Stimulated activated naive CD4-positive, alpha-beta T cell treated with Interleukin-2 at 50 U/mL for 16 hours (primary cell): Measurements from ENCODE around the gene PSME4.
"Not testable (repeated sequence)": the region's sequence is repeated elsewhere in the genome, so short reads cannot be mapped to it uniquely, and the experiment has no call there.

Experiments
- DNase-seq: peaks from one replicate; lab custom pipeline; 2025; lab: John Stamatoyannopoulos, UW

The PSME4 gene

GRCh38 chr2:53886406-53887280 is 84.2 kb downstream of the PSME4 start:
- DNase-seq: no peak

- DNase-seq: no peak
Measured at GRCh38 chr2:53884883-53885282, 85.9 kb downstream of the PSME4 start.

DNA sequence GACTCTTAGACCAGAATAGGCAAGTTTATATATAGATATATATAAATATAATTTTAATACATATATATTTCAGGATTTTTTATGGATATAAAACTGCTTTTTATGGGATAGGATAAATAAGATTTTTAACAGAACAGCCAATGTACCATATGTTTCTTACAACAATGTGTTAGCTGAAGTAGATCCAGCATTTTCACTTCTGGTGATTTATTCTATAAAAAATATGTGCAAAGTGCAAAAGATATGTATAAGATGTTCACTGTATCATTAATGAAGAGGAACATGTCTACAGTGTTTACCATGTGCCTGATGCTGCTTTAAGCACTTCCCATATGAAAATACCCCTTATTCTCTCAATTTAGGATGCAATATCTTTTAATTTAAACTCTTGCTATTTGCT is 88.8 kb downstream of the PSME4 start:
- no peak for DNase-seq

DNA sequence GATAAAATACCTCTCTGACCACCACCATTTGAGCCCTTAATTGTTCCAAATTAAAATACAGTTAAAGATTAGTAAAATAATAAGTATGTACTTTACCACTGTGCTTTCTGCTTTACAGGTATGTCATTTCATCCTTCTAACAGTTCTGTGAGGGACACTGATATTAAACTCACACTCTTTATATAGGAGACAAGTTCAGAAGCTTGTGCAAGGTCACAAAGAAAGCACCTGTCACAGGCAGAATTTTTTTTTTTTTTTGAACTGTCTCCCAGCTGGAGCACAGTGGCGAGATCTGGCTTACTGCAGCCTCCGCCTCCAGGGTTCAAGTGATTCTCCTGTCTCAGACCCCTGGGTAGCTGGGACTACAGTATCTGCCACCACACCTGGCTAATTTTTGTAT is 89.4 kb downstream of the PSME4 start:
- DNase-seq: no peak

DNA sequence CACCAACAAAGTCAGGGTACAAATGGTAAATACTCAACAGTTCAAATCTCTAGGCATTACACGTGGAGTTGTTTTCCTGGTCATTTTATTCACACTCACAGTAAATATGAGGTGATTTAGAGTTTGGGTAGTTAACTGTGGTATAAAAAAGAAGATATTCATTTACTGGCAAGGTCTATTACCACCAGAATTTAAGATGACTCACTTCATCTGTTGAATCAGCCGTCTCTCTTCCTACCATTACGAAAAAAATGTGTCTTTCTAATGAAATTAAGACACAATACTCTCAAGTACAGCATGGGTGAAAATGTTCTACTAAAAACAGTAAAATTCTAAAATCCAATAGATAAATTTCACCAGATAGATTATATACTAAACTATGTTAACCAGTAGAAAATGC is 90.0 kb downstream of the PSME4 start:
- no peak for DNase-seq

GRCh38 chr2:53877556-53877955 is 93.2 kb downstream of the PSME4 start:
- DNase-seq: no peak

DNA sequence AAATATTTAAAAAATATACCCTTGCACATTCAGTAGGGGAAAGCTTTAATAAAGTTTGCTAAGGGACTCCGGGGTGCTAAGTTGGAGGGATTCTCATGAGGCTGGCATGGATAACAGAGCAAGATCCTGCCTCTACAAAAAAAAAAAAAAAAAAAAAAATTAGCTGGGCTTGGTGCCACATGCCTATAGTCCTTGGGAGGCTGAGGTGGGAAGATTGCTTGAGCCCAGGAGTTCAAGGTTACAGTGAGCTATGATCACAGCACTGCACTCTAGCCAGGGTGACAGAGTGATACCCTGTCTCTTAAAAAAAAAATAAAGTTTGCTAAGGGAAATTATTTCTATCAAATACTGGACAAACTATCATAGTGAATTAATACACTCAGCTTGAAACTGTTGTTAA is 93.7 kb downstream of the PSME4 start:
- no peak for DNase-seq

- no peak for DNase-seq
Measured at GRCh38 chr2:53874401-53874950, 96.3 kb downstream of the PSME4 start.

DNA sequence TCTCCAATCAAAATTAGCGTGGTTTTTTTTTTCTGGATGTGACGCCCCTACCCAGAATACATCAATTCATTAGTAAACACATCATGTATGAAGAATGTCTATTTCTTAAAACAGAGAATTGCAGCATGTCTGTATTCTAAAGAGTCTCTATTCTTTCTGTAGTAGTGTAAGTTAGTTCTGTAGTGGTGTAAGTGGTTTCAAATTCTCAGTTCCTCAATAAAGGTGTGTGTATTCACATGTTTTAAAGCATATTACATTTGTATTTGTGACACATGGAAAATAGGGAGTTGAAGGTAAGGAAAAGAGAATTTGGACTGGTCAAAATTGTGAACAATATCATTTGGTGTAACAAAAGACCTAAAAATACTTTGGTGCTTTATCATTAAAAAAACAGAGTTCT is 103.0 kb downstream of the PSME4 start:
- no peak for DNase-seq

DNA sequence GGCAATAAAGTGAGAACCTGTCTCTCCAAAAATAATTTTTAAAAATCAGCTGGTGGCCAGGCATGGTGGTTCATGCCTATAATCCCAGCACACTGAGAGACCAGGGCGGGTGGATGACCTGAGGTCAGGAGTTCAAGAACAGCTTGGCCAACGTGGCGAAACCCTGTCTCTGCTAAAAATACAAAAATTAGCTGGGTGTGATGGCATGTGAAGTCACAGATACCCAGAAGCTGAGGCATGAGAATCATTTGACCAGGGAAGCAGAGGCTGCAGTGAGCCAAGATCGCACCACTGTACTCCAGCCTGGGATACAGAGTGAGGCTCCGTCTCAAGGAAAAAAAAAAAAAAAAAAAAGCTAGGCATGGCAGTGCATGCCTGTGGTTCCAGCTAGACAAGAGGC is 103.6 kb downstream of the PSME4 start:
- DNase-seq: no peak

GRCh38 chr2:53865962-53866361 is 104.8 kb downstream of the PSME4 start:
- no peak for DNase-seq

- no peak for DNase-seq
Measured at GRCh38 chr2:53865264-53865663, 105.5 kb downstream of the PSME4 start.

DNA sequence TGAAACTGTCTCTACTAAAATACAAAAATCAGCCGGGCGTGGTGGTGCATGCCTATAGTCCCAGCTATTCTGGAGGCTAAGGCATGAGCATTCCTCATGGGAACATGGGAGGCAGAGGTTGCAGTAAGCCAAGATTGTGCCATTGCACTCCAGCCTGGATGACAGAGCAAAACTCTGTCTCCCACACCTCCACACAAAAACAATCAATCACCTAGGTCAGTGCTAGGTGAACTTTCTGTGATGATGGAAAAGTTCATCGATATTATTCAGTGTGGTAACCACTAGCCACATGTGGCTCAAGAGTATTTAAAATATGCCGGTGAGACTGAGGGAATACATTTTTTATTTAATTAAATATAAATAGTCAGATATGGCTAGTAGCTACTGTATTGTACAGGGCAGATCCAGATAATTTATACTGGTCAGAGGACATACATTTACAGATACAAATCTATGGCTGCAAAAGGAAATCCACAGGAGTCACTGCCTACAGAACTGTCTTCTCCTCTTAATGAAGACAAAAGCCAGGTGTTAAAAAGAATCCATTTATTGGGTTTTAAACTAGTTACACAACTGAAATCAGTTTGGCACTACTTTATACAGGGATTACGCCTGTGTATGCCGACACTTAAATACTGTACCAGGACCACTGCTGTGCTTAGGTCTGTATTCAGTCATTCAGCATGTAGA is 107.1 kb downstream of the PSME4 start:
- DNase-seq: no peak

DNA sequence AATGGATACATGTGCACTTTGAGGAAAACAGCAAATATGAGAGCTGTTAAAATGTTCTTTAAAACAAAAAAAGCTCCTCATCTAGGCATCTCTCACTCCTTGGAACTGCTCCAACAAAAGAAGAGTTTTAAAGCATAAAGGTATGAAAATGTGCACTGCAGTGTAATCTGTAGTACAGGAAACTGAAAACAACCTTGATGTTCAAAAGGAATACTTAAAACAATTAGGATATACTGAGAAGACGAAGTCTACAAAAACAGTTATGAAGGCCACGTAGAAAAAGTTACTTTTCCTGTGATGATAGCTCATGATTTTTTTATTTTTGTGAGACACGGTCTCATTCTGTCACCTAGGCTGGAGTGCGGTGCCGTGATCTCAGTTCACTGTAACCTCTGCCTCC is 109.0 kb downstream of the PSME4 start:
- no peak for DNase-seq

DNA sequence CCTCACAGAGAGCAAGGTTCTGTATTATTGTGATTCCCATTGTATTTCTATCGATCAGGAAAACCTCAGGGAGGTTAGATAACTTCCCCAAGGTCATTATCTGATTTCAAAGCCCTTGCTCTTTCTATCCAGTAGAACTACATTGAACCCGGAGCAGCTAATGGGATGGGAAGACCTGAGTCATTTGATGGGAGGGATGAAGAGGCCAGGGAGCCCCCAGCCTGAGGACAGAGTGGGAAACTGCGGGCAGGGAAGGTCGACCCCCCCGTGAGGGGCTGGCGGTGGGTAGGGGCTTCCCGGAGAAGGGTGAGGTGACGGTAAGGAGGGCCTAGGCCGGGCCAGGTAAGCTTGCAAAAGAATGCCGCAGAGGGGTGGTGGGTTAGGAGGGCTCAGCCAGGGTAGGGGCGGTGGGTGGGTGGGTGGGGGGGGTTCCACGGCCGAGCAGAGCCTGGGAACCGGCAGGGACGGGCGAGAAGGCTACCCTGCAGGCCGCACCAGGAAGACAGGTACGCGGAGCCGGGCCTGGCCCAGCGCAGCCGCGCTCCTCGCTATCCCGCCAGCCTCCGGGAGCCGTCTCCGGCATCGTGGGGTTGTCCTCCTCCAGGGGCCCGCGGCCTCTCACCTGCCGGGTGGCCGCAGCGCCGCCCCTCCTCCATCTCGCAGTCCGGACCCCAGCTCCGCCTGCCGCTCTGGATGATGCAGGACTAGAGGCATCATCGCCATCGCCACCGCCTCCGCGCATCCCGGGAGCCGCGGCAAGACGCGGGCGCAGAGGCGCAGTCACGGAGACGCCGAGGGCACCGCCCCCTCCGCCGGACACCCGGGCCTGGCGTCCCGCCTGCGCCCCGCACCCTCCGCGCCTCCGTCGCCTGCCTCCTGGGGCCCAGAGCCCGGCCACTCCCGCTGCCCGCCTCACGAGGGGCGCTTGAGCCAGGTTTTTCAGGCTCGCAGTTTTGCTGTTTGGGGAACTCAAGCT is 111.3 kb downstream of the PSME4 start, which contains the start of gene GPR75:
TSS of gene GPR75 (minus strand) at position 762 of the 976 bp plus-strand sequence. CDS start 5,211 bp downstream, outside the sequence.
- no peak for DNase-seq

- DNase-seq: no peak
Measured at GRCh38 chr2:53856272-53856671, 114.5 kb downstream of the PSME4 start.

GRCh38 chr2:53854678-53855077 is 116.1 kb downstream of the PSME4 start:
- DNase-seq: no peak

DNA sequence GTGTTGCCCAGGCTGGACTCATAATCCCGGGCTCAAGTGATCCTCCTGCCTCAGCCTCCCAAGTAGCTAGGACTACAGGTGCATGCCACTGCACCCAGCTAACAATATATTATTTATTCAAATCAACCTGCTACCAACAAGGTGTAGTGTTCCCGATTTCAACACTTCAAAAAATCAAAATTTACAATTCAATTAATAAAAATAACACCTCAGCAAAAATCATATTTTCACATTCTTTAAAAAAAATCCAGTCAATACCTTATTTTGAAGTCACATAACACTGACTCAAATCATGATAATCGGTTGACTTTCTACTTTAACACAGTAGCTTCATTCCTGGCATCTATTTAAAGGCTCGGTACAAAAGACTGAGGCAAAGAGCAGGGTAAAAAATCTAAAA is 118.3 kb downstream of the PSME4 start:
- no peak for DNase-seq

DNA sequence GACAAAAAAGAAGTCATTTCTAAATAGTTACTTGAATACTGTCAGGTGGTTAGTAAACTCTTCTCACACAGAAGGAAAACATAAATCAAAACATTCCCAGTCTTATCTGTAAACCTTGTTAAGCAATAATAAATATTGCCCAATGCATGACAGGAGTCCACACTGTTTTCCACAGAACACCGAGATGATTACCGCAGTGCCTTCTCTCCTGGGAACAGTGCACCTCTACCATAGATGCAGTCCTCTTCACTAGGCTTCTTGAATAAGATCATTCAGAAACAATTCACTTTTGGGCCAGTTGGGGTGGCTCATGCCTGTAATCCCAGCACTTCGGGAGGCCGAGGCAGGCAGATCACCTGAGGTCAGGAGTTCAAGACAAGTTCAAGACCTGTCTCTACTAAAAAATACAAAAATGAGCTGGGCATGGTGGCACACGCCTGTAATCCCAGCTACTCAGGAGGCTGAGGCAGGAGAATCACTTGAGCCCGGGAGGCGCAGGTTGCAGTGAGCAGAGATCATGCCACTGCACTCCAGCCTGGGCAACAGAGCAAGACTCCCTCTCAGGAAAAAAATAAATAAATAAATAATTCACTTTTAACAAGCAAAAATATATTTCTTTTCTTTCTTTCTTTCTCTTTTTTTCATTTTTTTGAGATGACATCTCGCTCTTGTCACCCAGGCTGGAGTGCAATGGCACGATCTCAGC is 119.6 kb downstream of the PSME4 start:
- not testable (repeated sequence) for DNase-seq

DNA sequence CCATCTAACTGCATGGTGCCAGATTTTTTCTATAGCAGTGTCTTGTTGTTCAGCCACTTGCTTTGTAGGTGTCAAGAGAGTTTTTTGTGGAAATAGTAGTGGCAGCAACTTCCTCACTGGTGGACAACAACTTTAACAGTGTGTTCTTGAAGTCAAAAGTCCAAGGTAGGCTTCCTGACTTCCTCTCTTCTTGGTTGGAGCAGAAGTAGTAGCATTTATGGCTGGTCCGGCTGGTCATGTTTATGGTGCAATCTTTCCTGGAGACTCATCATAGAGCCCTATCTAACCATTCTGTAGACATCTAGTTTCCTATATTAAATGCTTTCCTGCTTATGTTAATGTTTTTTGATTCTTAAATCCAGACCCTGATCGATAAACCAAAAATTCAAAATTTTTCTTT is 122.7 kb downstream of the PSME4 start:
- no peak for DNase-seq

DNA sequence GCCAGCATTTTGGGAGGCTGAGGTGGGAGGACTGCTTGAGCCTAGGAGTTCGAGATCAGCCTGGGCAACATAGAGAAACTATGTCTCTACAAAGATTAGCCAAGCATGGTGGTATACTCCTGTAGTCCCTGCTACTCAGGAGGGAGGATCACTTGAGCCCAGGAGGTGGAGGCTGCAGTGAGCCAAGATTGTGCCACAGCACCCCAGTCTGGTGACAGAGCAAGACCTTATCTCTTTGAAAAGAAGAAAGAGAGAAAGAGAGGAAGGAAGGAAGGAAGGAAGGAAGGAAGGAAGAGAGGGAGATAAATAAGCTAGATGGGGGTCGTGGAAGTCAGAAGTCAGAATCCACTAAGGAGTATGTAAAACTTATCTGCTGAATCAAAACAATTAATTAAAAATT is 127.2 kb downstream of the PSME4 start:
- no peak for DNase-seq
